IPS-15b (cell line): Measurements from ENCODE around the gene ENPP1.
"Not testable (repeated sequence)": the region's sequence is repeated elsewhere in the genome, so short reads cannot be mapped to it uniquely, and the experiment has no call there.

Source experiments
- H3K27me3 ChIP-seq: one replicate; pipeline ENCODE4 v1.6.1; 2013; ENCODE audit warnings: low read length; ENCODE audit not compliant: control insufficient read depth, insufficient read depth
- H3K36me3 ChIP-seq: one replicate; pipeline ENCODE4 v1.6.1; 2013; ENCODE audit warnings: low read length; ENCODE audit not compliant: control insufficient read depth, insufficient read depth
- H3K4me1 ChIP-seq: one replicate; pipeline ENCODE4 v1.6.1; 2013; ENCODE audit warnings: mild to moderate bottlenecking, low read length; ENCODE audit not compliant: control insufficient read depth, insufficient read depth
- H3K4me3 ChIP-seq: one replicate; pipeline ENCODE4 v1.5.1; 2013; ENCODE audit warnings: low read depth, low read length
- H3K9ac ChIP-seq: one replicate; pipeline ENCODE4 v1.6.1; 2013; ENCODE audit warnings: low read depth, mild to moderate bottlenecking, low read length
- H3K9me3 ChIP-seq: one replicate; pipeline ENCODE4 v1.6.1; 2013; ENCODE audit warnings: mild to moderate bottlenecking, low read length; ENCODE audit not compliant: control insufficient read depth, insufficient read depth

Gene ENPP1

GRCh38 chr6:131886517-131886916, 78.7 kb downstream of the ENPP1 start:
- no peak overlapping the region for H3K4me3 ChIP-seq
- no peak overlapping the region for H3K9ac ChIP-seq
- H3K9me3 ChIP-seq: no peaks in the 10 kb centered on the region
- H3K4me1 ChIP-seq: no peaks in the 10 kb centered on the region
- peaks cover 11% of the 10 kb centered on the region for H3K36me3 ChIP-seq
- H3K27me3 ChIP-seq: no peaks in the 10 kb centered on the region

- Histone ChIP-seq H3K4me3 (no peak overlapping the region), H3K4me1 (peaks cover 7% of the 10 kb centered on the region), H3K9me3 (no peaks in the 10 kb centered on the region), H3K27me3 (no peaks in the 10 kb centered on the region), H3K36me3 (peaks cover 11% of the 10 kb centered on the region), H3K9ac (no peak overlapping the region)
Observed at GRCh38 chr6:131890091-131890490, 82.3 kb downstream of the ENPP1 start.

GRCh38 chr6:131893198-131893597, 85.4 kb downstream of the ENPP1 start:
- Histone ChIP-seq H3K27me3 (no peaks in the 10 kb centered on the region), H3K4me3 (no peak overlapping the region), H3K9me3 (peaks cover 6% of the 10 kb centered on the region), H3K4me1 (peaks cover 7% of the 10 kb centered on the region), H3K36me3 (peaks cover 15% of the 10 kb centered on the region), H3K9ac (no peak overlapping the region)

GRCh38 chr6:131894493-131895424, 86.9 kb downstream of the ENPP1 start:
- Histone ChIP-seq H3K9ac (no peak overlapping the region), H3K27me3 (no peaks in the 10 kb centered on the region), H3K4me1 (peaks cover 7% of the 10 kb centered on the region), H3K4me3 (no peak overlapping the region), H3K9me3 (peaks cover 14% of the 10 kb centered on the region), H3K36me3 (peaks cover 8% of the 10 kb centered on the region)

GRCh38 chr6:131897050-131897435, 89.2 kb downstream of the ENPP1 start:
- Histone ChIP-seq H3K9ac (no peak overlapping the region), H3K4me3 (no peak overlapping the region), H3K36me3 (peaks cover 3% of the 10 kb centered on the region), H3K9me3 (peaks cover 14% of the 10 kb centered on the region), H3K4me1 (peaks cover 21% of the 10 kb centered on the region), H3K27me3 (no peaks in the 10 kb centered on the region)

GRCh38 chr6:131897621-131898020, 89.8 kb downstream of the ENPP1 start:
- Histone ChIP-seq H3K4me3 (no peak overlapping the region), H3K9ac (no peak overlapping the region), H3K27me3 (no peaks in the 10 kb centered on the region), H3K4me1 (peaks cover 21% of the 10 kb centered on the region), H3K9me3 (peaks cover 14% of the 10 kb centered on the region), H3K36me3 (peaks cover 3% of the 10 kb centered on the region)

GRCh38 chr6:131898718-131899117, 90.9 kb downstream of the ENPP1 start:
- Histone ChIP-seq H3K4me3 (no peak overlapping the region), H3K4me1 (peaks cover 17% of the 10 kb centered on the region), H3K9ac (no peak overlapping the region), H3K36me3 (peaks cover 3% of the 10 kb centered on the region), H3K9me3 (peaks cover 14% of the 10 kb centered on the region), H3K27me3 (no peaks in the 10 kb centered on the region)

- Histone ChIP-seq H3K27me3 (no peaks in the 10 kb centered on the region), H3K9ac (no peak overlapping the region), H3K9me3 (peaks cover 14% of the 10 kb centered on the region), H3K4me1 (peaks cover 14% of the 10 kb centered on the region), H3K36me3 (peaks cover 12% of the 10 kb centered on the region), H3K4me3 (no peak overlapping the region)
Observed at GRCh38 chr6:131900231-131900630, 92.4 kb downstream of the ENPP1 start.

GRCh38 chr6:131901326-131901873, 93.6 kb downstream of the ENPP1 start:
- Histone ChIP-seq H3K4me3 (peak overlapping the region; percentile 68), H3K9me3 (peaks cover 14% of the 10 kb centered on the region), H3K4me1 (peaks cover 14% of the 10 kb centered on the region), H3K36me3 (peaks cover 12% of the 10 kb centered on the region)
- not testable (repeated sequence) for H3K27me3 ChIP-seq, H3K9ac ChIP-seq

GRCh38 chr6:131903734-131904133, 95.9 kb downstream of the ENPP1 start:
- Histone ChIP-seq H3K9ac (peak overlapping the region; percentile 83), H3K4me3 (peak overlapping the region; percentile 68), H3K4me1 (peaks cover 24% of the 10 kb centered on the region), H3K36me3 (peaks cover 23% of the 10 kb centered on the region)
- H3K27me3 ChIP-seq, H3K9me3 ChIP-seq: not testable (repeated sequence)

GRCh38 chr6:131908787-131909186, 101.0 kb downstream of the ENPP1 start:
- not testable (repeated sequence) for H3K9me3 ChIP-seq, H3K27me3 ChIP-seq, H3K9ac ChIP-seq
- peaks cover 16% of the 10 kb centered on the region for H3K4me1 ChIP-seq
- peak overlapping the region; percentile 57 for H3K4me3 ChIP-seq
- H3K36me3 ChIP-seq: peaks cover 29% of the 10 kb centered on the region
